ENCODE data around the gene GPR161. TPM values are rescaled to one million over a fixed set of nuclear protein-coding genes. Genes with fewer than 3 reads are reported as not detected.
"Not testable (repeated sequence)": the region's sequence is repeated elsewhere in the genome, so short reads cannot be mapped to it uniquely, and the experiment has no call there.

GPR161 gene, protein sequence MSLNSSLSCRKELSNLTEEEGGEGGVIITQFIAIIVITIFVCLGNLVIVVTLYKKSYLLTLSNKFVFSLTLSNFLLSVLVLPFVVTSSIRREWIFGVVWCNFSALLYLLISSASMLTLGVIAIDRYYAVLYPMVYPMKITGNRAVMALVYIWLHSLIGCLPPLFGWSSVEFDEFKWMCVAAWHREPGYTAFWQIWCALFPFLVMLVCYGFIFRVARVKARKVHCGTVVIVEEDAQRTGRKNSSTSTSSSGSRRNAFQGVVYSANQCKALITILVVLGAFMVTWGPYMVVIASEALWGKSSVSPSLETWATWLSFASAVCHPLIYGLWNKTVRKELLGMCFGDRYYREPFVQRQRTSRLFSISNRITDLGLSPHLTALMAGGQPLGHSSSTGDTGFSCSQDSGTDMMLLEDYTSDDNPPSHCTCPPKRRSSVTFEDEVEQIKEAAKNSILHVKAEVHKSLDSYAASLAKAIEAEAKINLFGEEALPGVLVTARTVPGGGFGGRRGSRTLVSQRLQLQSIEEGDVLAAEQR
- 23.4 TPM for polyA plus RNA-seq (2013, experiment 1 of 2)
- 20.6 TPM for polyA plus RNA-seq (2013, experiment 2 of 2)

DNA sequence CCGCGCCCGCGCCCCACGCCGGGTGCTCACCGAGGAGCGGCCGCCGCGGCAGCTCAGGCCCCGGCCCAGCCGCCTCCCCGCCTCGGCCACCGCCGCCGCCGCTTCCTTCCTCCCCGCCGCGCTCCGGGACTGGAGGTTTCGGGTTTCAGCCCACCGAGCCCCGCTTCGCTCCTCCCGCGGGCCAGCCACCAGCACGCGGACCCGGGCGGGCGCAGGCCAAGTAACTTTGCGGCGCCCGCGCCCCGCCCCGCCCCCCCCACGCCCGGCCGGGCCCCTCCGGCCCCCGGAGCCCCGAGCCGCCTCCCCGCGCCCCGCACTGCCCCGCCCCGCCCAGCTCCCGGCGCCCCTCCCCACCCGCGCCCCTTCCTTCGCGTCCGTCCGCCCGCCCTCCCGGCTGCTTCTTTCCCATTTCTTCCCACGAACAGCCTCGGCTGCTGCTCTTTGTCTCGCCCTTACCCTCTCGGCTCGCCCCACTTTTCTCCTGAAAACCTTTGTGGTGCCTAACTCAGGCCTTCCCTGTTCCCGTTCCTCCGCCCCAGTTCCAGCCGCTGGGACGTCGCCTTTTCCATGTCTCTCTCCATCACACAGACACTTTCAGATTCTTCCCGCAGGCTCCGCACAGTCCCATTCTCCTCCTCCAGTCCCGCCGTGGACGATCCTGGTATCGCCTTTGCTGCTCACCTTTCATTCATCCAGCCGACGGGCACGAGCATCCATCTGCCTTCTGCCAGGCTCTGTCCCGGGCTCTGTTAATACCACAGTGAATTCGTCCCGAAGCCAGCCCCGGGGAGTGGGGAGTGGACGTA, at the start of gene GPR161:
TSS of gene GPR161 (minus strand) at position 222 of the 806 bp plus-strand sequence. CDS start 32,080 bp downstream, outside the sequence.
- Histone ChIP-seq H3K4me3 (ENCODE audit: extremely low read depth, insufficient read depth, low read length, poor library complexity, severe bottlenecking) (peak within 1 kb of the TSS; percentile 70), H3K9me3 (ENCODE audit: control insufficient read depth, low read length) (no peaks in the 10 kb centered on the region), H3K4me1 (ENCODE audit: control insufficient read depth, insufficient read depth, low read length, poor library complexity, severe bottlenecking) (peaks cover 10% of the 10 kb centered on the region), H3K36me3 (ENCODE audit: control insufficient read depth, insufficient read depth, low read length) (peaks cover 9% of the 10 kb centered on the region), H3K27ac (ENCODE audit: low read depth, low read length, severe bottlenecking) (peak within 1 kb of the TSS; percentile 77)
- WGBS, 2 experiments (ENCODE audit: insufficient coverage in 2 of 2) = 0% methylated on average over 38 to 42 of the region's 86 CpGs

DNA sequence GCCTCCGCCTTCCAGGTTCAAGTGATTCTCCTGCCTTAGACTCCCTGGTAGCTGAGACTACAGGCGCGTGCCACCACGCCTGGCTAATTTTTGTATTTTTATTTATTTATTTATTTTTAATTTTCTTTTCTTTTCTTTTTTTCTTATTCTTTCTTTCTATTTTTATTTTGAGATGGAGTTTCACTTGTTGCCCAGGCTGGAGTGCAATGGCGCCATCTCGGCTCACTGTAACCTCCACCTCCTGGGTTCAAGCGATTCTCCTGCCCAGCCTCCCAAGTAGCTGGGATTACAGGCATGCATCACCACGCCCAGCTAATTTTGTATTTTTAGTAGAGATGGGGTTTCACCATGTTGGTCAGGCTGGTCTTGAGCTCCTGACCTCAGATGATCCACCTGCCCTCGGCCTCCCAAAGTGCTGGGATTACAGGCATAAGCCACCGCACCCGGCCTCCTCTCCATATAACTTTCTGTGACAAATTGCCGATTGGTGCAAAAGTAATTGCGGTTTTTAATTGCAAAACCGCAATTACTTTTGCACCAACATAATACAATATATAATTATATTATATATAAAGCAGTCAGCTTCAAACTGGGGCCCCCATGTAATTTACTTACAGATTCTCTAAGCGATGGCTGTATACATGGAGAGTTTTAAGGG, 44.5 kb upstream of the GPR161 start:
- H3K4me3 ChIP-seq (ENCODE audit: extremely low read depth, insufficient read depth, low read length, poor library complexity, severe bottlenecking); H3K36me3 ChIP-seq (ENCODE audit: control insufficient read depth, insufficient read depth, low read length); H3K27ac ChIP-seq (ENCODE audit: low read depth, low read length, severe bottlenecking); H3K4me1 ChIP-seq (ENCODE audit: control insufficient read depth, insufficient read depth, low read length, poor library complexity, severe bottlenecking); H3K9me3 ChIP-seq (ENCODE audit: control insufficient read depth, low read length): not testable (repeated sequence)
- WGBS, 2 experiments (ENCODE audit: insufficient coverage in 2 of 2) = 93 to 100% methylated on average over 1 to 5 of the region's 15 CpGs

DNA sequence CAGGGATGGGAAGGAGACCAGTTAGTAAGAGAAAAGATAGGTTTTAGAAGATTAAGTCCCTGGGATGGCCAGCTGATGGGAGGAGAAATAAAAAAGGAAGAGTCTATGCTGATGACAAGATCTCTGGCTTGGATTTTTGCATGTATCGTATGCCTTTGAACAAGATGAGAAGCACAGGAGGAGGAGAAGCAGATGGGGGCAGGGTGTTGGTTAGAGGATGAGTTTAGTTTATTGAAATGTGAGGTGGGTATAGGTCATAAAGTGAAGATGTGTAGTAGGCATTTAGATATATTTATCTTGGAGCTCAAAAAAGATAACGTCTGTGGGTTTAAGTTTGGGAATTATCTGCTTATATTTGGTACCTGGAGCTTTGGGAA, 43.4 kb upstream of the GPR161 start:
- peaks cover under 1% of the 10 kb centered on the region for H3K36me3 ChIP-seq (ENCODE audit: control insufficient read depth, insufficient read depth, low read length)
- peak overlapping the region; percentile 81 for H3K4me3 ChIP-seq (ENCODE audit: extremely low read depth, insufficient read depth, low read length, poor library complexity, severe bottlenecking)
- no peaks in the 10 kb centered on the region for H3K4me1 ChIP-seq (ENCODE audit: control insufficient read depth, insufficient read depth, low read length, poor library complexity, severe bottlenecking)
- 63 to 78% methylated on average over 2 of the region's 2 CpGs for WGBS, 2 experiments (ENCODE audit: insufficient coverage in 2 of 2)
- no peak overlapping the region for H3K27ac ChIP-seq (ENCODE audit: low read depth, low read length, severe bottlenecking)
- no peaks in the 10 kb centered on the region for H3K9me3 ChIP-seq (ENCODE audit: control insufficient read depth, low read length)

DNA sequence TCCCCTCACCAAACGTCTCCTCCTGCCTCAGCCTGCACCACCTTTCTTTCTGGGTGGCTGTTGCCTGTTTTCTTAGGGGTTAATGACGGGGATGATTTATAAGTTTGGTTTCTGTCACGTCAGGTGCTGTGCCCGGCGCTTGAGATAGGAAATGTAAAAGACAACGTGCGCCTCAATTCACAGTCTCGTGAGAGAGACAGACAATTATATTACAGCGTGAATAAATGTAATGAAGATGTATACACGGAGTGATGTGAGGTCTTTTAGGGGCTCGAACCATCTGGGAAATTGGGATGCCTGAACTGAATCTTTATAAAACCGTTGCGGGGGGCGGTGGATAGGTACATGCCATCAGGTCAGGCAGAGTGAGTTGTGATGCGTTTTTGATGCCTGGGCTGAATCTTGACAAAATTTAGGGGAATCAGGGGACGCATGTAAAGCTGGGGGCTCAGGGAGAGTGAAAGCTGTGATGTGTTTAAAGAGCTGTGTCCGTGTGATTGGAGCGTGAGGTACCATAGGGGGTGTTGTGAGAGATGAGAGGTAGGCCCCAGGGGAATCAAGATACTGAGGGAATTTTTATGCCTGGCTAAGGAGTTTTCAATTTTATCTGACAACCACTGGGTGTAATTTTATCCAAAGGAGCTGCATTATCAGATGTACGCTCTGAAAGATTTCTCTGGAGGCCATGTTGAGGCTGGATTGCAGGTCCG, 42.9 kb upstream of the GPR161 start:
- no peaks in the 10 kb centered on the region for H3K4me1 ChIP-seq (ENCODE audit: control insufficient read depth, insufficient read depth, low read length, poor library complexity, severe bottlenecking)
- peak overlapping the region; percentile 81 for H3K4me3 ChIP-seq (ENCODE audit: extremely low read depth, insufficient read depth, low read length, poor library complexity, severe bottlenecking)
- H3K27ac ChIP-seq (ENCODE audit: low read depth, low read length, severe bottlenecking) = peak overlapping the region; percentile 95
- 11 to 14% methylated on average over 18 to 19 of the region's 20 CpGs for WGBS, 2 experiments (ENCODE audit: insufficient coverage in 2 of 2)
- no peaks in the 10 kb centered on the region for H3K36me3 ChIP-seq (ENCODE audit: control insufficient read depth, insufficient read depth, low read length)
- no peaks in the 10 kb centered on the region for H3K9me3 ChIP-seq (ENCODE audit: control insufficient read depth, low read length)

DNA sequence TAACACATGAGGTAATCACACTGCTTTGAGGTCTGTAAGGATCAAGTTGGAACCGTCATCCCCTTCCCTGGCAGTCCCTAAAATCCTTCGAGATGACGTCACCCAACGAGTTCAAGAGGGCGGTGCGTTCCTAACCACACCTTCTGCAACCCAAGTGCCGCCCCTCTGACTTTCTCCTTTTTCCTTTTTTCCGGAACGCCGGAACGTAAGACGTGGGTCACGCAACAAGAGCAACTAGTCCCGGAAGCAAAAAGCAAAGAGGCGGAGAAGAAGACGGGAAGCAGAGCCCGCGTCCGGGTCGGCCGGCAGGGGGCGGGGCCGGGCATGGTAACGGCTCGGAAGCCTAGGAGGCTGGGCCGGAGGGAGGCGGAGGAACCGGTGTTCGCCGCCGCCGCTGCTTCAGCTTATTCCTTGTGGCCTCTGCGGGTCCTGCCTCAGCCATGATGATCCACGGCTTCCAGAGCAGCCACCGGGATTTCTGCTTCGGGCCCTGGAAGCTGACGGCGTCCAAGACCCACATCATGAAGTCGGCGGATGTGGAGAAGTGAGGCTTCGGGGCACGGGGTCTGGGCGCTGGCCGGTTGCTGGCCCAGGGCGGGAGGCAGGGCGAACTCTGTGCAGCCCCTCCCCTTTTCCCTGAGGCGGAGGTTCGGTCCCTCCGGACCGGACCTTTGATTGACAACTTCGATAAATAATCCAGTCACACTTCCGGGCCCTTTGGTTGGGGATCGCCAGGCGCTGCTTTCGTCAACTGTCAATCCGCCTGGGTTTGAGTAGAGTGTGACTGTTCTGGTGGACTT, 42.1 kb upstream of the GPR161 start, which contains the start of gene TIPRL:
TSS of gene TIPRL (plus strand) at position 325 of the 800 bp plus-strand sequence. CDS start at position 441, 116 bp downstream.
- WGBS, 2 experiments (ENCODE audit: insufficient coverage in 2 of 2) = 0 to 1% methylated on average over 46 to 48 of the region's 56 CpGs
- Histone ChIP-seq H3K36me3 (ENCODE audit: control insufficient read depth, insufficient read depth, low read length) (no peaks in the 10 kb centered on the region), H3K4me1 (ENCODE audit: control insufficient read depth, insufficient read depth, low read length, poor library complexity, severe bottlenecking) (no peaks in the 10 kb centered on the region), H3K9me3 (ENCODE audit: control insufficient read depth, low read length) (no peaks in the 10 kb centered on the region), H3K27ac (ENCODE audit: low read depth, low read length, severe bottlenecking) (peak within 1 kb of the TSS; percentile 95), H3K4me3 (ENCODE audit: extremely low read depth, insufficient read depth, low read length, poor library complexity, severe bottlenecking) (peak within 1 kb of the TSS; percentile 81)

DNA sequence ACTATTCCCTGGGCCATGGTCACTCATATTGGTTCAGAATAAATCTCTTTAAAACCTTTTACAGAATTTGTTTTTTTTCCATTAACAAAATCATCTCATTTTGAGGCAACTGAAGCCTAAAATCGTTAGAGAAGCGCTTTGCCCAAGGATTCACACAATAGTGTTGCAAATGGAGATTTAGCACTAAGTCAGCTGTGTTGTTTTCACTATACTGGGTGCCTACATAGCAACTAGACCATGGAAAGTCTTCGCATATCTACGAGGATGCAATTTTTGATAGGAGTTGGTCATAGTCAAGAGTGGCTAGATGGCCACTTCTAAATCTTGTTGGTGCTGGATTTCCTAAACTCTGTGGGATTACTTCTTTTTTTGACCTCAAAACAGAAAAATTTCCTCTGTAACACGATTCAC, 41.5 kb upstream of the GPR161 start:
- H3K4me3 ChIP-seq (ENCODE audit: extremely low read depth, insufficient read depth, low read length, poor library complexity, severe bottlenecking) = peak overlapping the region; percentile 81
- no peaks in the 10 kb centered on the region for H3K4me1 ChIP-seq (ENCODE audit: control insufficient read depth, insufficient read depth, low read length, poor library complexity, severe bottlenecking)
- H3K36me3 ChIP-seq (ENCODE audit: control insufficient read depth, insufficient read depth, low read length) = no peaks in the 10 kb centered on the region
- peak overlapping the region; percentile 95 for H3K27ac ChIP-seq (ENCODE audit: low read depth, low read length, severe bottlenecking)
- WGBS, 2 experiments (ENCODE audit: insufficient coverage in 2 of 2) = 62 to 67% methylated on average over 3 of the region's 5 CpGs
- no peaks in the 10 kb centered on the region for H3K9me3 ChIP-seq (ENCODE audit: control insufficient read depth, low read length)

DNA sequence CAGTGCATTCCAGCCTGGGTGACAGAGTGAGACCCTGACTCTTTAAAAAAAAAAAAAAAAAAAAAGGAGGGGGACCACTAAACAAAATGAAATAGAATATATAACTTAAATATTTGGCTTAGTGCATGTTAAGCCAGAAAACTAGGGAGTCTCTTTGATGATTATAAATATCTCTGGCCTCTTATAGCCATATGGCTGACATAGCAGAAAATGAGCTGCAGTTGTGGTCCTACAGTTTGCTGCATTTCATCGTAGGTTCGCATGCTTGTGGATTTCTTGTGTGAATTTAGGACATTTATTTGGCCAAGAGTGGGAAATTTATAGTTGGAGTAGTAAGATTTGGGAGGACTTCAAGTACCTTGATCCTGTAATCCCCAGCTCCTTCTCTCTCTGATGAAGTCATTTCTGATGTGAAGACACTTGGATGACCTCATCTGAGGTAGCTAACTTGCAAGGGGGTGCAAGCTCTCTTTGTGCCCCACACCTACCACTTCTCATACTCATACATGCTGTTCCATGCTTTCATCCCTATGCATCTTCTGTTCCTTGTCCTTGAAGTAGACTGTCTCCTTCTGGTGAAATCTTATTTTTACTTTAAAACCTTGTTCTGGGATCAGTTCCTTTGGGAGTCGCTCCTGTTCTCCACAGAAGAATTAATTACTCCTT, 35.7 kb upstream of the GPR161 start:
- Histone ChIP-seq H3K4me3 (ENCODE audit: extremely low read depth, insufficient read depth, low read length, poor library complexity, severe bottlenecking) (no peak overlapping the region), H3K4me1 (ENCODE audit: control insufficient read depth, insufficient read depth, low read length, poor library complexity, severe bottlenecking) (no peaks in the 10 kb centered on the region), H3K27ac (ENCODE audit: low read depth, low read length, severe bottlenecking) (no peak overlapping the region), H3K9me3 (ENCODE audit: control insufficient read depth, low read length) (no peaks in the 10 kb centered on the region), H3K36me3 (ENCODE audit: control insufficient read depth, insufficient read depth, low read length) (no peaks in the 10 kb centered on the region)
- 91 to 100% methylated on average over 1 to 3 of the region's 3 CpGs for WGBS, 2 experiments (ENCODE audit: insufficient coverage in 2 of 2)

DNA sequence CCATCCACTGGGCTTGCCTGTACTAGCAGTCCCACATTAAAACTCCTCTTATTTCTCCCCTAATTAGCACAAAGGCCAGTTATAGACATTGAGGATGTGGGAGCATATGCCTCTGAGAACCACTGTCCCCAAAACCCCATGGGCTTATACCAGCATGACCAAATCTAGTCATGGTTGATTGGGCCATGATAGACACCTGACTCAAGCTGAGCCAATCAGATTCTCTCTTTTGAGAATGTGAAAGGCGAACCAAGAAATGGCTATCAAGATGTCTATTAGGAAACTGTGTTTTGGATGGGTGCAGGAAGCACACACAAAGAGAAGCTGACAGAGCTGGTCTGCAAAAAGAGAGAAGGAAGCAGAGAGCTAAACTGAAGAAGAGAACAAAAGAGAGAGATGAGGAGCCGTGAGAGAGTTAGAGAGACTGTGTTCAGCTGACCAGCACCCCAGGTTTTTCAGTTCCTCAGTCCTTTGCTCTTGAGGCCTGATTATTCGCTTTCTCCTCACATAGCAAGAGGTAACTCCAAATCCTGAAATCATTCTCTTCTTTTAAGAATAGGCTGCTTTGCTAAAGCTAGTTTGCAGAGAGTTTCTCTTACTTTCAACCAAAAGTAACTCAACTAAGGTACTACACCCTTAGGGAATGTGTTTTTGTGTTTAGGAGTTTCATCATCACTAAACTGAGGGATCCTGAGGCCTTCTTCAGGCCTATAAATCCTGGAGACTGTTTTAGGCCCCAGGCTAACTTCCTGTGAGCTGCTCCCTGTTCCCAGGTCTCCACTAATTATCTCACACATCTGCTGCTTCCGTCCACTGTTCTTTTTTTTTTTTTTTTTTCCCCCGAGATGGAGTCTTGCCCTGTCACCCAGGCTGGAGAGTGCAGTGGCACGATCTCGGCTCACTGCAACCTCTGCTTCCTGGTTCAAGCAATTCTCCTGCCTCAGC, 34.1 kb upstream of the GPR161 start:
- WGBS, 2 experiments (ENCODE audit: insufficient coverage in 2 of 2) = 83 to 100% methylated on average over 3 to 4 of the region's 7 CpGs
- Histone ChIP-seq H3K27ac (ENCODE audit: low read depth, low read length, severe bottlenecking) (no peak overlapping the region), H3K4me3 (ENCODE audit: extremely low read depth, insufficient read depth, low read length, poor library complexity, severe bottlenecking) (no peak overlapping the region), H3K36me3 (ENCODE audit: control insufficient read depth, insufficient read depth, low read length) (no peaks in the 10 kb centered on the region), H3K4me1 (ENCODE audit: control insufficient read depth, insufficient read depth, low read length, poor library complexity, severe bottlenecking) (no peaks in the 10 kb centered on the region), H3K9me3 (ENCODE audit: control insufficient read depth, low read length) (no peaks in the 10 kb centered on the region)
